ENCODE measurements around the gene BCO1.

BCO1 gene

DNA sequence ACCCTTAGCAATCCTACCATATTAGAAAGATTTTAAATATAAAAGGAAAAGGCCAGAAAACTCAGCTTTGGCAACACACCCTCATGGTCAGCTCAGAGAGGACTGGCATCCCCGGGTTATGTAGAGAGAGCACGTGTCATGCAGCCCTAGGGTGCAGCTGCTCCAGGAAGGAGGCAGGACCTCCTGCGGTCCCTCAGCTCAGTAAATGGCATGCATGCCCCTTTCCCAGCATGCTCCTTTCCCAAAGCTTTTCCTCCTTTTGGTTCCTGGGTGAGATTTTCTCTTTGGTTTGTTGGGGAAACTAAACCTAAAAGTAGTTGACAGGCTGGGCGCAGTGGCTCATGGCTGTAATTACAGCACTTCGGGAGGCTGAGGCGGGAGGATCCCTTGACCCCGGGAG lies 80.2 kb downstream of the BCO1 start:
- DNase-seq (ENCODE audit: low read depth in 2 of 2) = no peak

DNA sequence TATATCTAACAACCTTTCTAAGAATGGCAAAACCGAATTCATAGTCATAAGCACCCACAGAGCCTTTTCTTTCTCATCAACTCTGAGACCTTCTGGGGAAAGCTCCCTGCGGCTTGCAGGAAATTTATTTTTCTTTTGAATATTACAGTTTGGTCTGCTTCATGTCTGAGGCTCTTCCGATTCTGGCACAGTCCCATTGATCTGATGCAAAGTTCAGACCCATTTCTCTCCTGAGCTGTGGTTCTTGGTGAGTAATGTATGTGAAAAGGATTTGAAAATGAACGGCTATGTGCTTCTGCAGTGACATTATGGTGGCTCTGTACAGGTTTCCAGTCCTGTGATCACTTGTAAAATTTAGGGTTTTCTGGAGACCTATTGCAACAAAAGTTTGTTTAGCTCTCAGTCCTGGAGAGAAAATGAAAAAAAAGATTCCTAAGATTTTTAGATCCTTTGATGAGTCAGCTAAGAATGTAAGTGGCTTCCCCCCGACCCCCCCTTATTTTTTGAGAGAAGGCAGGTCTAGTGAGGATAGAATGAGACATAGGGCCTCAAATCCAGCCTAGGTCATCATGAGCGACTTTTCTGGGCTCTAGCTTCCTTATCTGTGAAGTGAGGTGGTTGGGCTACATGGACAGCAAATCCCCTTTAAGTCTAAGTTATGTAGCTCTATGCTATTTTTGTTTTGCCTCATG lies 80.9 kb downstream of the BCO1 start:
- no peak for DNase-seq (ENCODE audit: low read depth in 2 of 2)

DNA sequence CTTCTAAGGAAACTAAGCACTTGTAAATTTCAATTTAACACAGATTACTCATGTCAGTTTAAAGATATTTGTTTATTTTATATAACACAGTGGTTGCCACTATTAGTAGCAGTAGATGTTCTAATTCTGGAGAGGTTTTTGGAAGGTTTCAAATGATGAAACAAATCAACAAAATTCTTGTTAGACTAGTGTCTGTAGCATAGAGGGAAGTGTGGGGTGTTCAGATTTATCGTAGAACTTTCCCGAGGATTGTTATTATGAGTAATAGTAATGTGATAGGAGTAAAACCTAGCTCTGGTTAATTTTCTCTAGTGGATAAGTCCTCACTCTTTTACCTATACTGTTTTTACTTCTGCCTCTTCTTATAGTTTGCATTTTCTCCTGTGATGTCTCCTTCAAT lies 82.5 kb downstream of the BCO1 start:
- no peak for DNase-seq (ENCODE audit: low read depth in 2 of 2)

DNA sequence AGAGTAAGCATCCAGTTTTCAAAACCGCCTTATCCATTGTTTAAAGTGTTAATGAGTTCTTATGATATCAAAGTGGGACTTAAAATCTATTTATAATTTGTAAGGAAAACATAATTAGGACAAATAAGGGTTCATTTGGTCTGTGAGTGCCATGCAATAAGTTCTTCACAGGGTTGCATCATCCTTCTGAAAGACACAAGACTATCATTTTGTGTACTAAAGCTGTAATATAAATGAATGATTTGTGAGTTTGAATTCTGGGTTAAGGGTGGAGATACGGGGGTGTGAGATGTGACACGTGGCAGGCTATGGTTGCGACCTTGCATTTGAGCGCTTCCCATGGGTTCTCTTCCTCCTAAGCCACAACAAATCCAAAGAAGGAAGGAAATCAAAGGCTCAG lies 83.0 kb downstream of the BCO1 start:
- no peak for DNase-seq (ENCODE audit: low read depth in 2 of 2)

DNA sequence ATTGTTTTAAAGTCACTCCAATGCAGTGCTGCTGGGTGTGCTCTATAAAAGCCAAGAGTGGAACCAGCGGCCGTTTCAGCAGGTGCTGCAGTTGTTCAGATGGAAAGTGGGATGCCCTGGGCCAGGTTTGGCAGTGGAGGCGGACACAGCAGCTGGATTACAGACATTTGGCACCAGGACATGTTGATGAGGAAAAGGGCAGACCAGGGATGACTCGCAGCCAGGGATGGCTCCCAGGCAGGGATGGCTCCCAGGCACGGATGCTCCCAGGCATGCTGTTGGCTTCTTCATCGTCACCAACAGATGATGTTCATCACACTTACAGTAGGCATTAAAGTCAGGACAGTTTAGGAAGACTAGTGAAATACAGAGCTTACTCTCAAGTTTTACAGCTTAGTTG lies 86.3 kb downstream of the BCO1 start:
- DNase-seq (ENCODE audit: low read depth in 2 of 2) = no peak

DNA sequence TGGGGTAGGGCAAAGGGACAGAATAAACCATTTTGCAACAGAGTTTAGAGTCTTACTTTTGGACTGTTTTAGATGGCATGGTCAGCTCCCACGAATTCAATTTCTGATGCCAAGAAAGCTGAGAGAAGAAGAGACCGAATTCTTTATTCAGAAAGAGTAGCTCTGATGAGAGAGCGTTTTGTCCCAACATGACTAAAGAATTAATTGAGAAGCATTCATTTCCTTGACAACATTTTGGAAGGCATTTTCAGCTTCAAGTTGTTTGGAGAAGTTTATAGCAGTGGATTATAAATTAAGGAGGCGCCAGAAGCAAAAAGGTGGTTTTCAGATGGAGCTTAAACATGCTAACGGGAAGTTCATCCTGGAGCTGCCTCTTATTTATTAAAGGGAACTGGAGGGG lies 88.5 kb downstream of the BCO1 start:
- DNase-seq (ENCODE audit: low read depth in 2 of 2) = no peak

DNA sequence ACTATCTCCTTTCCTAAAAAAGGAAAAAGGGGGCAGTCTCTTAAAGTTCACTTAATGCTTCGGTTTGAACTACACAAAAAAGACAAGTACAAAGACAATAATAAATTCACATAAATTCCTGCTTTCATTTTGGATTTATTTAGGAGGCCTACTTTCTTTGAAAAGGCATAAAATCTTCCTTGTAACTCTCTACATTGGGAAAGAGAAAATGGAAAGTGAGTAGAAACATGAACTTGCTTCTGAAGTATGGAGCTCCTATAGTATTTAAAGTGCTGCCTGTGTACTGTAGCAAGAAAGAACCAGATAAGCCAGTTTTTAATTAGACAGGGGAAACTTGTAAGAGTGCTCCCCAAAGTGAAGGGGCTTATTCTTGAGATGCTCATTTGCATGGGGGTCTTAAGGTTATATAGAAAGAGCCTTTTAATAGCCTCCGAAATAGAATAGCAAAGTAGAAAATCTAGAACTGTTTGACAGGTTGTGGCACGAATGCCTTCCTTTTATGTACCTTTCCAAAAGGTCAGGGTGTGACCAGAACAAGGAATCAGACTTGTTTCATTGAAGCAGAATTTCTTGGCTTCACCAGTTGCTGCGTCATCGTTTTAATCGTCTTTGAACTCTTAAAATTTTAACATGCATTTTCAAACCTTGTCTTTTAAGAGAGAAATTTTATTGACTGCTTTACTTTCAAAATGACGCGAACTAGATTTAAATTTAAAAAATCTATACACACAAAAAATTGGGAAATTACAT lies 89.1 kb downstream of the BCO1 start:
- no peak for DNase-seq (ENCODE audit: low read depth in 2 of 2)

DNA sequence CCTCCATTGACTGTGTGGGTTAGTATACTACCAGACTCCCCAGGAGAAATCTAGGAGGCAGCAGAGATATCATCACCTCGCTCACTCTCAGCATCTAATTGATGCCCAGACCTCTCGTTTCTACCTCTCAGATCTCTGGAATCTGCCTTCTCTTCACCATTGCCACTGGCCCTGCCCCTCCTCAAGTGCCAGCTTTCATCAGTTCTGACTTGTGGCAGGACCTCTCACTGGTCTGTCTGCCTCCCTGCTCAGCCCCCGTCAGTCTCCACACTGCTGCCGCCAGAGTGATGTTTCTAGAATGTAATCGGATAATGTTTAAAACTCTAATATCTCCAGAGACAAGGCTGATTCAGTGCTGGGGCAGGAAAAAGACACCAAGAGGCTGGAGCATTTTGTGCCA lies 91.5 kb downstream of the BCO1 start:
- no peak for DNase-seq (ENCODE audit: low read depth in 2 of 2)

DNA sequence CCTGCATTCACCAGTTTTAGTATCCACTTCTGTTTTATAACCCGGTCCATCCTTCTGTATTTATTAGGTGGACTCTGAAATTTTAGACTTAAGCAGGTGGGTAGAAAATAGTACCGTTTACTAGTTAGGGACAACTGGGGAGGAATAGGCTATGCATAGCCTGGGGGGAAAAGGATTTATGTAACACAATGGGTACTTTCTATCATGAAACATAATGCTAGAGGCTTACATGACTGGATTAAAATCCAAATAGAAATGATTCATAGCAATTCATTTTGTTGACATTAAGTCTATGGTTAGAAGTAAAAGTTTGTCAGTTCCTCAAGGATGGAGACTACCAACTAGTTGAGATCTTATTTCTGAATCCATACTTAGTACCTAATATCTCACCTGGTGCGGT lies 94.9 kb downstream of the BCO1 start:
- DNase-seq (ENCODE audit: low read depth in 2 of 2) = no peak

DNA sequence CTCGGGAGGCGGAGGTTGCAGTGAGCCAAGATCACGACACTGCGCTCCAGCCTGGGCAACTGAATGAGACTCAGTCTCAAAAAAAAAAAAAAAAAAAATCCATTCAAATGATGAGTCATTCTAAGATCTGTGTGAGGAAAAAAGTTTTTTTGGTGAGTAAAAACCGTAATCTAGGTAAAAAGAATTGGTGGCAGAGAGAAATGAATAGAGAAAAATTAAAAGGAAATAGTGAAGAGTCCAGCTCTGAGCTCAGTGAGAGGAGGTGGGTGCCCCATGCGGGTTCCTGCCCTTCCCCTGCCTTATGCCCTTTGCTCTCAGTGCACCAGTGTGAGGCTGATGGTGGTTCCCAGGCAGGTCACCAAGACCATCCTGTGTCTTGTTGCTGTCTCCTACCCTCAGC lies 97.2 kb downstream of the BCO1 start:
- DNase-seq (ENCODE audit: low read depth in 2 of 2) = peak in 1 of 2 experiments; percentile 31

DNA sequence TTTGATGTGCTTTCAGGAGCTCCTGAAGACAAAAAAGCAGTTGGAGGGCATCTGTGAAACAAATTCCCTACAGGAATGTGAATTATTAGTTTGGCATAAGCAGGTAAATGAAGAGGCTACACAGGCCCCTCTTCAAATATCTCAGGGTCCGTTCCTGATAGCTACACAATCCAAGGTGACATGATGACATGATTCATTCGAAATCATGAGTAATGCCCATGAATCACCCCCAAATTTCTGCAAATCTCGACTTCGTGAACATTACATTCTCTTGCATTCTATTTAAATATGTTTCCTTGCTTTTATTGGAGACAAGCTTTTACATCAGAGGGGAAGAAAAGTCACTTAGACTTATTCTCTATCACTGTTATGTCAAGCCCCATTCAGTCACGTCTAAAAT lies 98.6 kb downstream of the BCO1 start:
- no peak for DNase-seq (ENCODE audit: low read depth in 2 of 2)
